ENCODE results near the gene CDH12.

GRCh38 chr5:22557251-22557650, 295.9 kb downstream of the CDH12 start:
- no peak for TF ChIP-seq POLR2AphosphoS5 (IDR thresholded peaks at IDR 0.05)
- TF ChIP-seq CTCF (IDR thresholded peaks at IDR 0.05), result no peak
